GM19452 (cell line): Measurements from ENCODE around the gene HEY2.
A peak's percentile ranks its signal among the peaks of the same experiment; 100 is the strongest.
"Not testable (repeated sequence)": the region's sequence is repeated elsewhere in the genome, so short reads cannot be mapped to it uniquely, and the experiment has no call there.

ENCODE experiments used
- ATAC-seq: cut with Tn5 transposase; IDR thresholded peaks from one replicate; pipeline ENCODE4 v1.9.1; 2021; ENCODE audit not compliant: unreplicated experiment

The HEY2 gene

GRCh38 chr6:125766641-125767040 is 17.2 kb downstream of the HEY2 start:
- ATAC-seq: no peak

DNA sequence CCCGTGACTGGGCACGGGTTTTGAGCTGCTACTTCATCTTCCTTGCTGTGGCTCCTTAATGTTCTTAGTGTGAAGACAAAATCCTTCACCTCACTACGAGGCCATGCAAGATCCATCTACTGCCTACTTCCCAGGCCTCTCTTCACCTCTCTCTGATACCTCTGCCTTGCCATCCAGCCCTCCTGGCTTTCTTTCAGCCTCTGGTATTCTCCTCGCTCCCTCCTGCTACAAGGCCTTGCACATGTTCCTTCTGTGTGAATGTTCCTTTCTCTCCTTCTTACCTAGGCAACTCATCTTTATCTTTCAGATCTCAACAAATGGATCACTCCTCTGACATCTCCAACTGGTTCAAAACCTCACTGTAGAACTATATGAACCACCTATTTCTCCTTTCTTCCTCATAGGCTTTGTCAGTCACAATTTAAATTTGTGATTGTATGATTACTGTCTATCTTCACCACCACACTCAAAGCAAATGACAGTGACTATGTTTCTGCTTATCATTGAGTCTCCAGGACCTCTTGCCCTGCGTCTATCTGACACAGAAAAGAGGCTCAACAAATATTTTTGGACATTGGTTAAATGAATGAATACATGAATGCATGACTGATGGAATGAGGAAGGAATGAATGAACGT is 19.8 kb downstream of the HEY2 start:
- ATAC-seq: no peak

DNA sequence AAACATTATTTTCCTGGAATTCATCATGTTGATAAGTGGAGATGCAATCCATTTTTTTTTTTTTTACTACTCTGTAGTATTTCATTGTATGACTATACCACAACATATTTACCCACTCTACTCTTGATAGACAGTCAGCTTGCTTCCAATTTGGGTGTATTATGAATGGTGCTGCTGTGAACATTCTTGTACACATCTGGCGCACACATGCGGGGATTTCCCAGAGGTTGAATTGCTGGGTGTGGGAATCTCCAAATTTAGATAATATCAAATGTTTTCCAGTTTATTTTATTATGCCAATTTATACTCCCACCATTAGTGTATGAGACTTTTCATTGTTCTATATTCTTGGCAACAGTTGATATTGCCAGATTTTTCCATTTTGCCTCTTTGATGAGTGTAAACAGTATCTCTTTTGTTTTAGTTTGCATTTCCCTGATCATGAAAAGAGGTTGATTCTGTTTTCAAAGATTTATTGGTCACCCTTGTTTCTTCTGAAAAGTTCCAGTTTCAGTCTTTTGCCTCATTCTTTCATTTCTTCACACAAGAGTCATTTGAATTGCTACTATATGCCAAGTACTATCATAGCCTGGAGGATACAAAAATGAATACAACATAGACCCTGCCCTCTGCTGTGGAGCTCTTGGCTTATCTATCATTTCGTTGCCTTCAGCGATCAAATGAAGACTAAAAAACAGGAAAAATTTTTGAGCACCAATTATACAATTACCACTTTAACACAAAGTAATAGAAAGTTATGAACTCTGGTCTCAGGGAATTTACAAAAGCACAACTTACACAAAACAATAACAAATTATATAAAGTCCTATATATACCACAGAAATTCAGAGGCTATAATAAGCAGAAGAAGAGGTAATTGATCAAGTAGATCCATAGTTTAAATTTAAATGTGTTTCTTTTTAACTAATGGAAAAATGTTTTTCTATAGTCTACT is 24.2 kb downstream of the HEY2 start:
- ATAC-seq: no peak

- ATAC-seq: not testable (repeated sequence)
Measured at GRCh38 chr6:125776107-125776826, 26.8 kb downstream of the HEY2 start.

DNA sequence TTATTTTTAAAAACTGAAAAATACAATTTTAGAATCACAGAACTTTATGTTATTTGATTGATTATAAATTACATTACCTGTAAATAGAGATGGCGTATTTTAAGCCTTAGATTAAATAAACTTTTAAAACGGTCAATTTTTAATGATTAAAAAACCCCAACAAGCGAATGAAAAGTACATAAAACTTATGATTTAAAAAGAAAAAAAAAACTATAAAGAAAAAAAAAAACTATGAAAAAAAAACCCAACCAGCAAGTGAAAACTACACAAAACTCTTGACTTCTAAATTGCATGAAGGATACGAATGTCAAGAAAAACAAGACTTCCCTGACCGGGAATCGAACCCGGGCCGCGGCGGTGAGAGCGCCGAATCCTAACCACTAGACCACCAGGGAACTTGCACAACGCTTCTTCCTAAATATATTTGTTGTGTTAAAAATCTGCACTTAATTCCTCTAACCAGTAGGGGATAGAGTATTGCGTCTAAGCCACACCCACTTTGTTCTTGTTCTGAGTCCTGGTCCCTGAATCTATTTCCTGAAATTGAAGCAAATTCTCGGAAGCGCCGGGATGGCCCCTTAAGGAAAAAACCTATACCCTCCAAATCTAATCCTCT is 30.6 kb downstream of the HEY2 start:
- peak; percentile 75 for ATAC-seq

DNA sequence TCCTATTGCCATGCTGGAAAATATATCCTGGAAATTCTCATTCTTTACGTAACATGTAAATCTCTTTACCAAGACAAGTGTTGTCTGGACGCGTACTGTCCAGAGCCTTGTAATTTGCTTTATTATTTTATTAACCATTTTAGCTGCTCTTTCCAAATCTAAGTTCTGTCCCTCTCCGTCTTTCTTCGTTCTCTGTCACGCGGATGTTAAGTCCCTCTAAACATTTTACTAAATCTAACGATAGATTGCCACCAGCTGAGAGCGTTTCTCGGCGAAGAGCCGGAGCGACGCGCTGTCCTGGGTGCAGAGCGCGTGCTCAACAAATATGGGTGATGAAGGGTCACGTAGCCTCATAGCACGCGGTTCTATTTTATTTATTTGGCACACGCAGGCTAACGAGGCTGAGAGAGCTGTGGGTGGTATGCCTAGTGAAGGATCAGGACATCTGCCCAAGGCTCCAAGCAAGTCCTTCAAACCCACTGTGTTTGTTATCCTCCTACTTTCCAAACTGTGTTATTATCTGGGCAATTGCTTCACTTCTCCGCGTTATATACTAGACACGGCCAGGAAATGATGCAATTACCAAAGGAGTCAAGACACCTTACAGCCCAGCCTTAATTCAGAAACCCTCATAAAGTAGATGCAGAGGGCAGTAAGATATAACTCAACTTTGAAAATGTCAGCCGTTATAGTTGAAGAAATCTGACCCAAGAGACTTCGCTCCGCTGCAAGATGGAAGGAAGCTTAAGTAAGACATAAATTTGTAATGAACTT is 31.3 kb downstream of the HEY2 start:
- ATAC-seq: peak; percentile 81

DNA sequence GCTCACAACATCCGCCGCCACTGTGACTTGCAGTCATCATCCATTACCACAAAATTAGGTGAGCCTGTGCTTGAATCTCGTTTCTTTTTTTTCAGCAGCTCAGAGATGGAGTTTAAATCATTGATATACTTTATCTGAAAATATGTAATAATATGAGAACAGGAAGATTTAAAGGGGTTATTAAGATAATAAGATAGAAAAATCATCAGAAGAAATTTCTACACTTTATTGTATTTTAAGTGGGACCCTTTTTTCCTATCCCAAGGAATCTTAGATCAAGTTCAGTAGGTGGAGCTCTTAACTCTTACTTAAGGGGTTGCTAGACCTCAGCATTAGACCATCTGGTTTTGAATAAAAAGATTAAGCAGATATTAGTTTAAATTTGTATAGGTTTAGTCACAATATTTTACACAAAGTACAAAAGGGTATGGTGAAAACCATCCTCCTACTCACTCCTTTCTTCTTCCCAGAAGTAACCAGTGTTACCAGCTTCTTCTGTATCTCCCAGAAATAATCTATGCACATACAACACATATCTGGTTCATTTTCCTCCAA is 32.0 kb downstream of the HEY2 start:
- ATAC-seq: peak; percentile 42

- ATAC-seq: no peak
Measured at GRCh38 chr6:125784365-125784764, 34.9 kb downstream of the HEY2 start.

- no peak for ATAC-seq
Measured at GRCh38 chr6:125787791-125788190, 38.4 kb downstream of the HEY2 start.

- no peak for ATAC-seq
Measured at GRCh38 chr6:125789167-125789566, 39.7 kb downstream of the HEY2 start.

DNA sequence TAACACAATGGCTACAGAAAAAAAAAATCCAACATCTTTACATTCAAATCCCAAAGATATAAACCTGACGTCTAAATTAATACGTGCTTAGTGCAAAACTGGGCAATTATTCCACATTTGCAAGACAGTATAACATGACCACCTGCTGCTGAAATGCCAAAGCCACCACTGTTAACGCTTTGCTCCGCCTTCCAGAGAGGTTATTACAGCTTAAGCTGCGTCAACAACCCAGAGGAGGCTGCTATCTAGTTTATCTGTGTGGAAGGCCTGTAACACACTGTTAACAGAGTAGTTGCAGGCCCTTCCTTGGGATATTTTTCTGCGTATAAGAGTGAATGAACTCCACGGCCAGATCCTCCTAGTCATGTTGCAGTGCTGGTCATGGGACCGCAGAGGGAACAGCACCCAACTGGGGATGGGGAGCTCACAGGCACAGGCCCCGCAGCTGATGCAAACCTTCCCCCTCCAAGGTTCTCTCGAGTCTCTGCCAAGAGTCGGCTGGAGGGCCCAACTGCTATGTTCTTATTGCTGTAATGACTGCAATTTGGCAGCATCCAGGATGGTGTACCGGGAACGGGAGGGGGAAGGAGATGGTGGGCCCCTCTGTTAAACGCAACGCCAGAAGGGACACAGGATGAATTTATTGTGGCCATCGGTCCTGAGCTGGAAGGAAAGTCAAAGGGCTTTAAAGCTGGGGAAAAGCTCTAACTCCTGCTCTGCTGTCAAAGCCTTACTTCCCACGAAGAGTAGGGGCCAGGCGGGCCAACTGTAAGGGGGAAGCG is 40.3 kb downstream of the HEY2 start:
- peak; percentile 32 for ATAC-seq

- ATAC-seq: peak; percentile 76
Measured at GRCh38 chr6:125790358-125791150, 41.1 kb downstream of the HEY2 start, which contains the start of gene NCOA7. TSS of gene NCOA7 (plus strand) at chr6:125790960. CDS start at chr6:125815355, 24,395 bp downstream.

- peak; percentile 27 for ATAC-seq
Measured at GRCh38 chr6:125791151-125791819, 41.9 kb downstream of the HEY2 start.

DNA sequence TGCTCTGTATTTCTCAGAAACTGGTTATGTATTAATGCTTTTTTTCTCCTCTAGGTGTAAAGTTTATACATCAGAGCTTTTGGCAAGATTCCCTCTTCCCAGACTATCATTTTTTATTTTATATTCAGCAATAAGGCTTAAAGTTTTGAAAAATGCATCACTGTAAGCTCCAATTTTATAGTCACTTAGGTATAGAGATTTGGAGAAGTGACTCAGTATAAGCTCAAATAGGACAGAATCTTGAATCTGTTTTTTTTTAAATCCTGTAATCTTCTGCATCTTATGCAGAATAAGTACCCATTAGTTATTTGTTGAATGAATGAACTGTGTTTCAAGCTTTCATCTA is 42.4 kb downstream of the HEY2 start:
- no peak for ATAC-seq

DNA sequence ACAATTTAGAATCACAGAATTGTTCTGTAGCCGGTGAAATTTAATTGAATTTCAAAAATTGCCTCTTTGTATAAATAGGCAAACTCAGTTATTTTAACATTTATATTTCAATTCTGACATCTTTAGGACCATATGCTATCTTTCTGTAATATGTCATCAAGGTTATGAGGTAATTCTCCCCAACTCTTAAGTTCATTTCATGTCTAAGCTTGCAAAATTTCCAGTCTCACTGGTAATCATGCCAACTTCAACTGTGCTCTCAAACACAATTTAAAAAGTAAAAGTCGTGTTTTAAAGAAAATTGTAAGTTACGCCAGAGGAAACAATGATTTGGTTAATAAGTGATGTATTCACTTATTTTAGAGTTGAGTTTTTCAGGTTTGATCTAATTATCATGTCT is 42.7 kb downstream of the HEY2 start:
- ATAC-seq: no peak

- no peak for ATAC-seq
Measured at GRCh38 chr6:125792680-125793079, 43.2 kb downstream of the HEY2 start.

- ATAC-seq: no peak
Measured at GRCh38 chr6:125793280-125793679, 43.8 kb downstream of the HEY2 start.

DNA sequence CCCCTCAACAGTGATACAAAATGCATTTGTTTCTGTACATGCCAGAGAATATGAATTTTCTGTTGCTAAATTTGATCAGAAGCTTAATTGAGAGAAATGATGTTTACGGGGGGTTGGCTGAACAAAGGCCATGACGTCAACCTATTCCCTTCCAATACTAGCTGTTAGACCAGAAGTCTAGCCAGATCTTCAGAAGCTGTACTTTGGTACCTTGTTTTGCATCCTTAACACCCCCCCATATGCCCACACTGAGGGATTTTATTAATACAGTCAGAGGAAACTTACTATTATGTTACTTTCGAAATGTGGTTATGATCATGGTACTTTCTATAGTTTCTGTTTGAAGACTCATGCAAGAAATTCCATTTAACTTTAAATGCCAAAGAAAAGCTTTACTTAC is 44.4 kb downstream of the HEY2 start:
- no peak for ATAC-seq
